Peyer's patch (tissue), 4 donors: ENCODE data around the gene TBCD.

ENCODE experiments used
- CTCF ChIP-seq, 6 experiments: fragments of 450-650 bp in 4 of 6; fragments of 200-600 bp in 2 of 6; sonication (generic) in 1 of 6; IDR thresholded peaks; one replicate each; pipeline ENCODE4 v1.5.1; 2017 to 2019; ENCODE audit warnings: antibody characterized with exemption in 6 of 6, mild to moderate bottlenecking in 3 of 6, moderate library complexity in 1 of 6
- POLR2A ChIP-seq, 2 donors: fragments of 450-650 bp; IDR thresholded peaks; one replicate each; pipeline ENCODE4 v1.5.1; 2017; ENCODE audit warnings: antibody characterized with exemption in 2 of 2, mild to moderate bottlenecking in 2 of 2, moderate library complexity in 2 of 2

- TF ChIP-seq CTCF (IDR thresholded peaks at IDR 0.05) = no peak
- no peak for TF ChIP-seq POLR2A (IDR thresholded peaks at IDR 0.05)
These were observed 108.9 kb downstream of the TBCD start for GRCh38 chr17:82860606-82861392.
